CD4-positive, alpha-beta T cell treated with Interleukin-17A for 4 hours (primary cell): ENCODE data around the gene EGFR.

Experiments
- DNase-seq: peaks from one replicate; pipeline ENCODE4 v3.0.0-alpha.2; 2020; ENCODE audit warnings: mixed read lengths

Gene EGFR

GRCh38 chr7:55131142-55131929, 112.5 kb downstream of the EGFR start:
- DNase-seq: no peak

GRCh38 chr7:55132550-55132889, 113.7 kb downstream of the EGFR start:
- DNase-seq: no peak

- no peak for DNase-seq
Observed at GRCh38 chr7:55132890-55133551, 114.2 kb downstream of the EGFR start.

- DNase-seq: no peak
Observed at GRCh38 chr7:55133630-55134358, 115.0 kb downstream of the EGFR start.

GRCh38 chr7:55134359-55134725, 115.5 kb downstream of the EGFR start:
- DNase-seq: no peak

- no peak for DNase-seq
Observed at GRCh38 chr7:55134786-55135185, 116.0 kb downstream of the EGFR start.

GRCh38 chr7:55135462-55135861, 116.6 kb downstream of the EGFR start:
- DNase-seq: no peak

GRCh38 chr7:55138663-55139062, 119.8 kb downstream of the EGFR start:
- no peak for DNase-seq

- DNase-seq: no peak
Observed at GRCh38 chr7:55140221-55140940, 121.6 kb downstream of the EGFR start.

- DNase-seq: no peak
Observed at GRCh38 chr7:55140941-55141278, 122.1 kb downstream of the EGFR start.

GRCh38 chr7:55142919-55143600, 124.2 kb downstream of the EGFR start:
- no peak for DNase-seq

GRCh38 chr7:55144333-55145317, 125.8 kb downstream of the EGFR start:
- DNase-seq: no peak

GRCh38 chr7:55145606-55146005, 126.8 kb downstream of the EGFR start:
- no peak for DNase-seq

- no peak for DNase-seq
Observed at GRCh38 chr7:55147101-55147500, 128.3 kb downstream of the EGFR start.

GRCh38 chr7:55147736-55148135, 128.9 kb downstream of the EGFR start:
- DNase-seq: no peak

GRCh38 chr7:55148571-55148970, 129.8 kb downstream of the EGFR start:
- DNase-seq: no peak

GRCh38 chr7:55149001-55149400, 130.2 kb downstream of the EGFR start:
- no peak for DNase-seq

GRCh38 chr7:55150166-55150565, 131.3 kb downstream of the EGFR start:
- no peak for DNase-seq

GRCh38 chr7:55150709-55151451, 132.1 kb downstream of the EGFR start:
- no peak for DNase-seq

- DNase-seq: no peak
Observed at GRCh38 chr7:55152516-55152915, 133.7 kb downstream of the EGFR start.

GRCh38 chr7:55154096-55154495, 135.3 kb downstream of the EGFR start:
- no peak for DNase-seq
